Measurements from ENCODE around the gene IRGM.
"Not testable (repeated sequence)": the region's sequence is repeated elsewhere in the genome, so short reads cannot be mapped to it uniquely, and the experiment has no call there.

IRGM gene

GRCh38 chr5:150846308-150846653 is at the start of gene IRGM:
IRGM (plus strand) TSS chr5:150846521; CDS start chr5:150848124, 1,603 bp downstream.
- not testable (repeated sequence) for DNase-seq (ENCODE audit: low read depth)

- no peak for DNase-seq (ENCODE audit: low read depth)
These were observed 48.9 kb upstream of the IRGM start for GRCh38 chr5:150797384-150797783.

- DNase-seq (ENCODE audit: low read depth), result no peak
These were observed 45.0 kb upstream of the IRGM start for GRCh38 chr5:150801117-150801927.

- DNase-seq (ENCODE audit: low read depth), result no peak
These were observed 41.9 kb upstream of the IRGM start for GRCh38 chr5:150804388-150804787.

GRCh38 chr5:150809363-150809762 is 37.0 kb upstream of the IRGM start:
- DNase-seq (ENCODE audit: low read depth), result no peak

- DNase-seq (ENCODE audit: low read depth), result no peak
These were observed 31.3 kb upstream of the IRGM start for GRCh38 chr5:150815010-150815409.

GRCh38 chr5:150816946-150817345 is 29.4 kb upstream of the IRGM start:
- no peak for DNase-seq (ENCODE audit: low read depth)

GRCh38 chr5:150829744-150830143 is 16.6 kb upstream of the IRGM start:
- no peak for DNase-seq (ENCODE audit: low read depth)

GRCh38 chr5:150831821-150832220 is 14.5 kb upstream of the IRGM start:
- DNase-seq (ENCODE audit: low read depth), result not testable (repeated sequence)

GRCh38 chr5:150836064-150836463 is 10.3 kb upstream of the IRGM start:
- no peak for DNase-seq (ENCODE audit: low read depth)

- DNase-seq (ENCODE audit: low read depth), result no peak
These were observed 9.6 kb upstream of the IRGM start for GRCh38 chr5:150836703-150837102.

GRCh38 chr5:150845185-150845859 is 999 bp upstream of the IRGM start:
- not testable (repeated sequence) for DNase-seq (ENCODE audit: low read depth)

GRCh38 chr5:150846654-150847333 is 473 bp downstream of the IRGM start:
- peak; percentile 31 for DNase-seq (ENCODE audit: low read depth)

- no peak for DNase-seq (ENCODE audit: low read depth)
These were observed 994 bp downstream of the IRGM start for GRCh38 chr5:150847334-150847695.

- DNase-seq (ENCODE audit: low read depth), result no peak
These were observed 1.9 kb downstream of the IRGM start for GRCh38 chr5:150848271-150848670.

GRCh38 chr5:150851039-150851438 is 4.7 kb downstream of the IRGM start:
- no peak for DNase-seq (ENCODE audit: low read depth)

GRCh38 chr5:150853561-150853960 is 7.2 kb downstream of the IRGM start:
- no peak for DNase-seq (ENCODE audit: low read depth)

GRCh38 chr5:150856700-150857099 is 10.4 kb downstream of the IRGM start:
- DNase-seq (ENCODE audit: low read depth), result not testable (repeated sequence)

GRCh38 chr5:150860246-150860821 is 14.0 kb downstream of the IRGM start:
- DNase-seq (ENCODE audit: low read depth), result no peak

- no peak for DNase-seq (ENCODE audit: low read depth)
These were observed 15.7 kb downstream of the IRGM start for GRCh38 chr5:150862070-150862469.

GRCh38 chr5:150879358-150879757 is 33.0 kb downstream of the IRGM start:
- no peak for DNase-seq (ENCODE audit: low read depth)
